GM18870 (cell line): ENCODE results near the gene MED31.
A peak's percentile ranks its signal among the peaks of the same experiment; 100 is the strongest.
"Not testable (repeated sequence)": the region's sequence is repeated elsewhere in the genome, so short reads cannot be mapped to it uniquely, and the experiment has no call there.

Experiments
- ATAC-seq: cut with Tn5 transposase; IDR thresholded peaks from one replicate; pipeline ENCODE4 v1.9.1; 2021; ENCODE audit warnings: moderate library complexity; ENCODE audit not compliant: unreplicated experiment

The MED31 gene

GRCh38 chr17:6655732-6656361 is 4.4 kb upstream of the MED31 start:
- ATAC-seq: not testable (repeated sequence)

- ATAC-seq: no peak
Measured at GRCh38 chr17:6654841-6655731, 3.7 kb upstream of the MED31 start.

- ATAC-seq: no peak
Measured at GRCh38 chr17:6651919-6652452, 581 bp upstream of the MED31 start.

- ATAC-seq: no peak
Measured at GRCh38 chr17:6648181-6648580, 3.2 kb downstream of the MED31 start.

- no peak for ATAC-seq
Measured at GRCh38 chr17:6643451-6644125, 7.8 kb downstream of the MED31 start.

GRCh38 chr17:6642592-6642991 is 8.8 kb downstream of the MED31 start:
- ATAC-seq: no peak

GRCh38 chr17:6641247-6641863 is 10.1 kb downstream of the MED31 start:
- ATAC-seq: no peak

- ATAC-seq: peak; percentile 71
Measured at GRCh38 chr17:6640536-6641246, 10.7 kb downstream of the MED31 start, which contains the start of the genes KIAA0753 and TXNDC17. TSS of gene KIAA0753 (minus strand) at chr17:6640711. CDS start at chr17:6635103, 5,608 bp downstream. TSS of gene TXNDC17 (plus strand) at chr17:6641060. CDS start at chr17:6641083, 23 bp downstream.

- no peak for ATAC-seq
Measured at GRCh38 chr17:6639586-6640535, 11.5 kb downstream of the MED31 start.

GRCh38 chr17:6639014-6639585 is 12.3 kb downstream of the MED31 start:
- ATAC-seq: no peak

- ATAC-seq: no peak
Measured at GRCh38 chr17:6638046-6638908, 13.1 kb downstream of the MED31 start.

GRCh38 chr17:6637458-6637840 is 14.0 kb downstream of the MED31 start:
- ATAC-seq: no peak

- ATAC-seq: no peak
Measured at GRCh38 chr17:6636616-6637457, 14.6 kb downstream of the MED31 start.

- no peak for ATAC-seq
Measured at GRCh38 chr17:6636105-6636504, 15.3 kb downstream of the MED31 start.

- ATAC-seq: no peak
Measured at GRCh38 chr17:6633263-6633662, 18.1 kb downstream of the MED31 start.

- no peak for ATAC-seq
Measured at GRCh38 chr17:6632530-6632929, 18.9 kb downstream of the MED31 start.

GRCh38 chr17:6630390-6630789 is 21.0 kb downstream of the MED31 start:
- ATAC-seq: no peak
